Inflammatory macrophage treated with lipopolysaccharide for 4 hours (primary cell): Measurements from ENCODE around the gene ZBTB25.
"Not testable (repeated sequence)": the region's sequence is repeated elsewhere in the genome, so short reads cannot be mapped to it uniquely, and the experiment has no call there.

ENCODE experiments used
- DNase-seq: peaks from one replicate; pipeline ENCODE4 v3.0.0-alpha.2; 2020

The ZBTB25 gene

GRCh38 chr14:64503434-64504309 is at the start of gene ZBTB25:
ZBTB25 (minus strand) TSS chr14:64503838; CDS start chr14:64490533, 13,305 bp downstream.
- peak; percentile 91 for DNase-seq

GRCh38 chr14:64550621-64551333 is 47.1 kb upstream of the ZBTB25 start:
- no peak for DNase-seq

DNA sequence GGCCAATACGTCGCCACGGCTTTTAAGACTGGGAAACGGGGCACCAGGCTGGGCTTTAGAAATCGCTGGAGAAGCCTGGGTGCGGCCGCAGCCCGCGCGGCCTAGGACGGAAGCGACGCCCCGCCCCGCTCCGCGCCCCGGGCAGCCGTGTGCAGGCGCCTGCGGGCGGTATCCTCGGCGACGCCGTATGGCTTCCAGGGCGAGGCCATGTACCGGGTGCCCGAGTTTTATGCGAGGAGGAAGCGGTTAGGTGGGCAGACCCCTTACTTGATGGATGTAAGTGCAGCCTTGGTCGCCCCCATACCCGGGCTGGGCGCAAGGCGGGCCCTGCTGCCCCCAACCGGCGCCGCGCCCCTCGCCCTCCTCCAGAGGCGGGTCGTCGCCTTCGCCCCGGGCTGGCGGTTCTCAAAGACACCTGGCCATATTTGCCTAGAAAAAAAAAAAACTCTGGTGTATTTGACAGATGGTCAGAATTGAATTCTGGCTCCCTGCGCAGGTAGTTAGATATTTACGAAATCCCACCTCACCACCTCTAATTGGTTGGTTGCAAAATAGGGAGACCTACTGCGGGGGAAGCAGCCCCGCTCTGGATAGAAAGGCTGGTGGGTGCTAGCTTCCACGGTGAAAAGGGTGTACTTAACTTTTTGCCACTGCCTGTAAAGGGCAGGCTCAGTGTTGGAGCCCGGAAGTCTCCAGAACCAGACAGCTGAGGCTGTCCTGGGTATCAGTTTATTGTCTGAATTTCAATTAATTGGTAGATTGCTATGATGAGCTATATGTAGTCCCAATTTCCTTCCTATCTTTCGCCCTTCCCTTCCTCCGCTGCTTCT is 46.4 kb upstream of the ZBTB25 start, which contains the start of gene PPP1R36:
Gene PPP1R36, plus strand, starts transcription at position 171 of the 830 bp plus-strand sequence. Its CDS starts 37 bp downstream, at position 208.
- DNase-seq = peak; percentile 21

DNA sequence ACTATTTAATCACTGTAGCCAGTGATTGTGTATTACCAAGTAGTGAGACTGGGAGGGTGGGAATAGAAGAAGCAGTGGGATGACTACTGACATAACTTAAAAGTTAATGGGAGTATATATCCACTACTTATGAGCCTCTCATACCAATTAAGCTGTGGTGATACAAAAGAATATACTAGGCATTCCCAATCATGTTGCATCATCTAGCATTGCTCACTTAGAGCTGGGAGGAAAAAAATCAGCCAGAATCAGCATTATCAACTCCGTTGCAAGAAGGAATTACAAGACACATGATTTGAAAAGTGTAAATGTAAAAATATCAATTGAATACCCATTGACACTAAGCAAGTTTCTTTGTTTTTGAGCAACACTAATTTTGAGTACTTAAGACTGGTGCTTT is 45.4 kb upstream of the ZBTB25 start:
- no peak for DNase-seq

DNA sequence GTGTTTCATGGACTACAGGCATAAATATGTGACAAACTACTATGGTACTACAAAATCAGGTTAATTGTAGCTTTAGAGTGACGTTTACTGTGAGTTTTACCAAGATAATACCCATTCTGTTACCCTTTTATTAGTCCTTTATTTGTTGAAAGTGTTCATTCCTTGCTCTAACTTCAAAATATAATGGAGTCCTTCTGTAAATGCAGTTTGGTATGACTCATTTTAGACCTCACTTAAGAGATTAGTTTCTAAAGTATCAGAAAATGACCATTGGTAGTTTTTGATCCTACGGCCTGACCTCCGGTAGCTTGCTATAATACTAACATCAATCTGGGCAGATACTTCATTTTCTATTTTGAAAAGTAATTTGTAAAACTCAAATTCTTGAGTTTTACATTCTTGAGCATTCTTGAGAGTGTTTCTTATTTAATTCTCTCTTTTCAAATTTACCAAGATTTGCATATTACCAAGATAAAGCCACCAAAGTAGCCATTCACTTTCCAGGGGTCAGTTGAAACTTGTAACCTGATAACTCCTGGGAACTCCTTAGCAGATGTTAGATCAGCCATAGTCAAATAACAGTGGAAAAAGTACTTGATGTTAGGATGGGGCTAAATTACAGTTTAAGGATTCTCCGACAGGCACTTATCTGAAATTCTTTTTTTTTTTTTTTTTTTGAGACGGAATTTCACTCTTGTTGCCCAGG is 41.1 kb upstream of the ZBTB25 start:
- DNase-seq = no peak

- no peak for DNase-seq
These were observed 39.2 kb upstream of the ZBTB25 start for GRCh38 chr14:64542836-64543201.

DNA sequence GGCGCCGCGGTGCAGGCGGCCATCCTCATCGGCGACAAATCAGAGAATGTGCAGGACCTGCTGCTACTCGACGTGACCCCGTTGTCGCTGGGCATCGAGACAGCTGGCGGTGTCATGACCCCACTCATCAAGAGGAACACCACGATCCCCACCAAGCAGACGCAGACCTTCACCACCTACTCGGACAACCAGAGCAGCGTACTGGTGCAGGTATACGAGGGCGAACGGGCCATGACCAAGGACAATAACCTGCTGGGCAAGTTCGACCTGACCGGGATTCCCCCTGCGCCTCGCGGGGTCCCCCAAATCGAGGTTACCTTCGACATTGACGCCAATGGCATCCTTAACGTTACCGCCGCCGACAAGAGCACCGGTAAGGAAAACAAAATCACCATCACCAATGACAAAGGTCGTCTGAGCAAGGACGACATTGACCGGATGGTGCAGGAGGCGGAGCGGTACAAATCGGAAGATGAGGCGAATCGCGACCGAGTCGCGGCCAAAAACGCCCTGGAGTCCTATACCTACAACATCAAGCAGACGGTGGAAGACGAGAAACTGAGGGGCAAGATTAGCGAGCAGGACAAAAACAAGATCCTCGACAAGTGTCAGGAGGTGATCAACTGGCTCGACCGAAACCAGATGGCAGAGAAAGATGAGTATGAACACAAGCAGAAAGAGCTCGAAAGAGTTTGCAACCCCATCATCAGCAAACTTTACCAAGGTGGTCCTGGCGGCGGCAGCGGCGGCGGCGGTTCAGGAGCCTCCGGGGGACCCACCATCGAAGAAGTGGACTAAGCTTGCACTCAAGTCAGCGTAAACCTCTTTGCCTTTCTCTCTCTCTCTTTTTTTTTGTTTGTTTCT is 38.6 kb upstream of the ZBTB25 start:
- no peak for DNase-seq

- no peak for DNase-seq
These were observed 37.8 kb upstream of the ZBTB25 start for GRCh38 chr14:64541261-64541971.

DNA sequence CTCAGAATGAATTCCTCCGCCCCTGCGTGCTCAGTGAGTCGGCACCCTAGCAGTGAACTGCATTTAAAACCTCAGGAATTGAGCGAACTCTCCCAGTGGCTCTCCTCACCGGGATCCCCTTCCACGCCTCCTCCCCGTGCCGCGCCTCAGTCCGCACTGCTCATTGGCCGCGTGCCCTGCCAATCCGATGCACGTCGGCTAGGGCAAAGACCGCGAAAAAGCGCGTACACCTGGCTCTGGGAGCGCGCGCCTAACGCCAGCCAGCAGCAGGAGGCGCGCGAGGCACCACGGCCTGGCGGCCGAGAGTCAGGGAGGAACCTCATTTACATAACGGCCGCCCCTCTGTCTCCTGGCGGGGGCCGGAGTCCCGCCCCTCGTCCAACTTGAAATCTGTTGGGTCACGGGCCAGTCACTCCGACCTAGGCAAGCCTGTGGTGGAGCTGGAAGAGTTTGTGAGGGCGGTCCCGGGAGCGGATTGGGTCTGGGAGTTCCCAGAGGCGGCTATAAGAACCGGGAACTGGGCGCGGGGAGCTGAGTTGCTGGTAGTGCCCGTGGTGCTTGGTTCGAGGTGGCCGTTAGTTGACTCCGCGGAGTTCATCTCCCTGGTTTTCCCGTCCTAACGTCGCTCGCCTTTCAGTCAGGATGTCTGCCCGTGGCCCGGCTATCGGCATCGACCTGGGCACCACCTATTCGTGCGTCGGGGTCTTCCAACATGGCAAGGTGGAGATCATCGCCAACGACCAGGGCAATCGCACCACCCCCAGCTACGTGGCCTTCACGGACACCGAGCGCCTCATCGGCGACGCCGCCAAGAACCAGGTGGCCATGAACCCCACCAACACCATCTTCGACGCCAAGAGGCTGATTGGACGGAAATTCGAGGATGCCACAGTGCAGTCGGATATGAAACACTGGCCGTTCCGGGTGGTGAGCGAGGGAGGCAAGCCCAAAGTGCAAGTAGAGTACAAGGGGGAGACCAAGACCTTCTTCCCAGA is 36.9 kb upstream of the ZBTB25 start, which contains the start of gene HSPA2:
Gene HSPA2, plus strand, starts transcription at position 534 of the 995 bp plus-strand sequence. Its CDS starts 109 bp downstream, at position 643.
- peak; percentile 99 for DNase-seq

DNA sequence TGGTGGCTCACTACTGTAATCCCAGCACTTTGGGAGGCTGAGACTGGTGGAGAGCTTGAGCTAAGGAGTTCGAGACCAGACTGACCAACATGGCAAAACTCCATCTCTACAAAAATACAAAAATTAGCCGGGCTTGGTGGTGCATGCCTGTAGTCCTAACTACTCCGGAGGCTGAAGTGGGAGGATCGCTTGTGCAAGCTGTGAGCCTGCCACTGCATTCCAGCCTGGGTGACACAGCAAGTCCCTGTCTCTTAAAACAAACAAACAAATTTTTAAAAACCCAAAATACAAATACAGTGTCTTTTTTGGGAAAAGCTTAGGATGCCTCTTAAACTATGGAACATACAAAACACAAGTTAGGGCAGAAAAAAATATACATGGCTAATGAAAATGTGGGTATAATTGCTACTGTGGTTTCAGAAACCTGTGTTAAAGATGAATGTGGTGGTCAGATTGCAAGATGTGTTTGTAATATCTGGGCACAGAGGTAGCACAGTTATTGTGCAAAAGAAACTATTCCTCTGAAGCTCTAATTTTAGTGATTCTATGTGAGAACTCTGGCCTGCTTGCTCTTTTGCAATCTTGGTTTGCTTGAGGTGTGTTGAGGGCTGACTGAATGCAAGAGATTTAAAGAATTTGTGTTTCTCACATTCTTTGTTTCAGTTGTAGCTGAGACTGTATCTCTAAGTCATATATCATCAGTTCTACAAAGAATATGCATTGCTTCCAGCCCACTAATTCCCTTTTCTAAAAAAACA is 33.0 kb upstream of the ZBTB25 start:
- no peak for DNase-seq

DNA sequence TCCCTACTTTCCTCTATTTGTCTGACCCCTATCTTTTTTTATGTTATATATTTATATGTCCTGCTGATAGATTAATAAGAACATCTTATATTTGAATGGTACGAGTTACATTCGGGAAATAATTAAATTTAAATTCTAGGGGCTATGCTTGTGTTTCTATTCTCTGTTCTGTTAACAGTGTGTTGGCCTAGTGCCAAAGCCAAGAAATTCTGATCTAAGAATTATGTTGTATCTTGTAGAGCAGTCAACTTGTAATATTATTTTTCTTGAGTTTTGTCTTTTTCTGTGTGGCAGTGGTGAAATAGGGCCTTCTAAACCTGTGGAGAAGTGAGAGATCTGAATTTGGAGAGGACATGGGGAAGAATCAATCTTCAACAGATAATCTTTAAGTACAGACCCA is 27.9 kb upstream of the ZBTB25 start:
- DNase-seq = no peak

DNA sequence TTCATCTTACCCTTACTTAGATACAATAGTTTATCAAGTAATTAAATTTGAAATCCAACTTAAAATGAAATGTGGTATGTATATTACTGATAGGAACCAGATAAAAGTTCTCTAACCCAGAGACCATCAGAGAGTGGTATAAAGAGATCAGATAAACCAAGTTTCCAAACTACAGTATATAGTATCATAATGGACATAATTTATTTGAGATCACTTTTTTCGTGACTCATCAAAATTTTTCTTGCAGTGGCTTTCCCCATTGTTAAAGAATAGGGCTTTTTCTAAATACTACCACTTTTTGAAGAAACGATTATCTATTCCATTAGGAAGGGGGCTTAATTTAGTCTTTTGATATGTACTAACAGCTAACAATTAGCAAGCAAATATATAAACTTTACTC is 21.7 kb upstream of the ZBTB25 start:
- no peak for DNase-seq

DNA sequence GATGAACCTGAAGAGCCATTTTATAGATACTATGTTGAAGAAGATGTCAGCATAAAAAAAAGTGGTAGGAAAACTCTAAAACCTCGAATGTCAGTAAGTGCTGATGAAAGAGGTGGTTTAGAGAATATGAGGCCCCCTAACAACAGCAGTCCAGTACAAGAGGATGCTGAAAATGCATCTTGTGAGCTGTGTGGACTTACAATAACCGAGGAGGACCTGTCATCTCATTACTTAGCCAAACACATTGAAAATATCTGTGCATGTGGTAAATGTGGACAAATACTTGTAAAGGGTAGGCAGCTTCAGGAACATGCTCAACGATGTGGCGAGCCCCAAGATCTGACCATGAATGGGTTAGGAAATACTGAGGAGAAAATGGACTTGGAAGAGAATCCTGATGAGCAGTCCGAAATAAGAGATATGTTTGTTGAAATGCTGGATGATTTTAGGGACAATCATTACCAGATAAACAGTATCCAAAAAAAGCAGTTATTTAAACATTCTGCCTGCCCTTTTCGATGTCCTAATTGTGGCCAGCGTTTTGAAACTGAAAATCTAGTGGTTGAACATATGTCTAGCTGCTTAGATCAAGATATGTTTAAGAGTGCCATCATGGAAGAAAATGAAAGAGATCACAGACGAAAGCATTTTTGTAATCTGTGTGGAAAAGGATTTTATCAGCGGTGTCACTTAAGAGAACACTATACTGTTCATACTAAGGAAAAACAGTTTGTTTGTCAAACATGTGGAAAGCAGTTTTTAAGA is 19.1 kb upstream of the ZBTB25 start:
- DNase-seq = no peak

DNA sequence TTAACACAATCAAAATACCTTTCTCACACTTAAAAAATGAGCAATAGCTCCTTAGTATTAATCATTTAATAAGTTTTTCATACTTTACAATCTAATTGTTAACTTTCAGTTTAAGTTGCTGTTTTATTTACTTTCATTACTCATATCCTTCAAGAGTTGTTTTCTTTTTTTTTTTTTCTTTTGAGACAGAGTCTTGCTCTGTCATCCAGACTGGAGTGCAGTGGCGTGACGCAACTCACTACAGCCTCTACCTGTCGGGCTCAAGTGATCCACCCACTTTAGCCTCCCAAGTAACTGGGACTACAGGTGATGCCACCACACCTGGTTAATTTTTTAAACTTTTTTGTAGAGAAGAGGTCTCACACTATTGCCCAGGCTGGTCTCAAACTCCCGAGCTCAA is 17.1 kb upstream of the ZBTB25 start:
- no peak for DNase-seq

- no peak for DNase-seq
These were observed 14.6 kb upstream of the ZBTB25 start for GRCh38 chr14:64518229-64518628.

- DNase-seq = not testable (repeated sequence)
These were observed 14.0 kb upstream of the ZBTB25 start for GRCh38 chr14:64517667-64518066.

DNA sequence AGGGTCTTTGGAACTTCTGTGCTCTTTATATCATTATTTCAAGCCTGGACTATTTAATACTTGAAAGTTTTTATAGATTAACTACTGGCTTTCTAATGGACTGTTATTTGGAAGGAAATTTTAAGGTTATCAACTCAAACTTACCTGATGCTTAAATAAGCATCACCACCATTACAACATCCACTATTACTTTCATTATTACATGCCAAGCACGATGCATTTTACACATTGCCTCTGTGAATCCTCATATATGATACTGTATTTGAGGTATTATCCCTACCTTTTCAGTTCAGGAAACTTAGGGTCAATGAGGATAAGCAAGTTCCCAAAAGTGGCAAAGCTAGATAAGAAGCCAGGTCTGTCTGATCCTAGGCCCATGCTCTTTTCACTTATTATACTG is 13.3 kb upstream of the ZBTB25 start:
- DNase-seq = no peak

DNA sequence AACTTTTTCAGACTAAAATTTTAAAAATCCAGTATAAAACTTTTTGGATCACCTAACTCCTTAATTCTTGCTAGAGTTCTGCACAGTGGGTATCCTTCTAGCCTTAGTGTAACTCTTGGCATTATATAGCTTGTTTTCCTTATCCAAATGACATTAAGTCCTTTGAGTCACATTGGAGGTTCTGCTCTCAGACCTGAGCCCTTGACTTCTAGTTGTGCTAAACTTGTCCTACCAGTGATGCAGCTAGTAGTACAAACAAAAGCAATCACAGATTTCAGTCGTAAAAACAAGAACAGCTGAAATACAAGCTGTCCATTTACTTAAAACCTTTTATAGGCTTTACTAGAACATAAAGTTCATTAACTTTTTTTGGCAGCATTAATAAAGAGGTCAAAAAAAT is 11.4 kb upstream of the ZBTB25 start:
- DNase-seq = no peak
